Natural killer cell (primary cell): ENCODE results near the gene PXDN. TPM values are rescaled to one million over a fixed set of nuclear protein-coding genes. Genes with fewer than 3 reads are reported as not detected.

Experiments used
- ATAC-seq, 3 donors: fragments of 150-1000 bp in 2 of 3; fragments of 200-7000 bp in 1 of 3; cut with Tn5 transposase; 1 replicate in 1 of 3; 2 replicates in 2 of 3; pipeline ENCODE4 v1.10.0; 2021; ENCODE audit warnings: mild to moderate bottlenecking in 2 of 3, moderate library complexity in 2 of 3
- DNase-seq, 2 donors: peaks; one replicate each; pipeline versions ENCODE4 v3.0.0 to v3.0.0-alpha.2; 2013 to 2021; ENCODE audit warnings: mixed read lengths in 1 of 2
- H3K27ac ChIP-seq: one replicate; pipeline ENCODE4 v1.5.1; 2013; ENCODE audit warnings: mild to moderate bottlenecking, low read length
- H3K27me3 ChIP-seq: one replicate; pipeline ENCODE4 v1.6.1; 2013; ENCODE audit warnings: low read length; ENCODE audit not compliant: control insufficient read depth, insufficient read depth
- H3K36me3 ChIP-seq: one replicate; pipeline ENCODE4 v1.6.1; 2013; ENCODE audit warnings: low read length; ENCODE audit not compliant: control insufficient read depth, insufficient read depth
- H3K4me1 ChIP-seq: one replicate; pipeline ENCODE4 v1.6.1; 2013; ENCODE audit warnings: low read length; ENCODE audit not compliant: control insufficient read depth, insufficient read depth
- H3K4me3 ChIP-seq: one replicate; pipeline ENCODE4 v1.5.1; 2013; ENCODE audit warnings: low read length
- H3K9me3 ChIP-seq: one replicate; pipeline ENCODE4 v1.6.1; 2013; ENCODE audit warnings: low read length; ENCODE audit not compliant: control insufficient read depth, insufficient read depth
- H3K27ac Mint-ChIP-seq, 2 donors: one replicate each; pipeline ENCODE4 v1.8.0; 2022; ENCODE audit warnings: mild to moderate bottlenecking in 2 of 2, mixed read lengths in 2 of 2, moderate library complexity in 1 of 2
- H3K27me3 Mint-ChIP-seq, 2 donors: one replicate each; pipeline ENCODE4 v1.8.0; 2022; ENCODE audit warnings: low read depth in 2 of 2, mixed read lengths in 2 of 2
- H3K36me3 Mint-ChIP-seq: one replicate; pipeline ENCODE4 v1.8.0; 2022; ENCODE audit warnings: mixed read lengths
- H3K4me1 Mint-ChIP-seq, 2 donors: one replicate each; pipeline ENCODE4 v1.8.0; 2022; ENCODE audit warnings: mixed read lengths in 2 of 2
- H3K4me3 Mint-ChIP-seq: one replicate; pipeline ENCODE4 v1.8.0; 2022; ENCODE audit warnings: mild to moderate bottlenecking, moderate library complexity, mixed read lengths
- H3K9me3 Mint-ChIP-seq, 2 donors: one replicate each; pipeline ENCODE4 v1.8.0; 2022; ENCODE audit warnings: mixed read lengths in 2 of 2
- CTCF ChIP-seq: fragments of 200-600 bp; IDR thresholded peaks from one replicate; pipeline ENCODE4 v1.8.0; 2022; ENCODE audit warnings: antibody characterized with exemption
- WGBS: methylation state at CpG from one replicate; pipeline ENCODE4 v1.1.7; 2013; ENCODE audit warnings: missing lambda C conversion rate; ENCODE audit not compliant: insufficient coverage; 5-methylcytosine and 5-hydroxymethylcytosine counted together
- intact Hi-C: fragments of 100-400 bp; cut with micrococcal nuclease; formaldehyde crosslinking; loops from one replicate; pipeline ENCODE4 v1.14.2; 2022
- total RNA-seq, 4 donors: library from RNA; stranded (reverse); fragments of 120-200 nt in 1 of 4; gene quantifications; one replicate each; pipeline versions ENCODE4 v1.2.3 to v1.2.4, GENCODE V29; 2013 to 2022

Gene PXDN
- total RNA-seq, 3 donors from 2014 or later (not counting 1 experiment from before 2014, with no cell fraction given) = 2.1 to 3.7 (median 2.5) TPM

GRCh38 chr2:1729242-1729641, 15.1 kb downstream of the PXDN start:
- no peak for TF ChIP-seq CTCF
- no peak for DNase-seq
- no peaks in the 10 kb centered on the region for H3K9me3 ChIP-seq
- no peak overlapping the region for H3K4me3 ChIP-seq
- H3K4me1 Mint-ChIP-seq = no peaks in the 10 kb centered on the region
- H3K4me1 ChIP-seq = no peaks in the 10 kb centered on the region
- H3K27me3 ChIP-seq = no peaks in the 10 kb centered on the region
- no peaks in the 10 kb centered on the region for H3K9me3 Mint-ChIP-seq
- WGBS = 87% methylated on average over 6 of the region's 7 CpGs
- intact Hi-C loops = no loop called here
- no peaks in the 10 kb centered on the region for H3K36me3 Mint-ChIP-seq
- ATAC-seq = no peak
- no peaks in the 10 kb centered on the region for H3K36me3 ChIP-seq
- no peak overlapping the region for H3K4me3 Mint-ChIP-seq
- H3K27me3 Mint-ChIP-seq = no peaks in the 10 kb centered on the region
- H3K27ac Mint-ChIP-seq = no peak overlapping the region
- H3K27ac ChIP-seq = no peak overlapping the region

GRCh38 chr2:1728821-1729220, 15.5 kb downstream of the PXDN start:
- no peak overlapping the region for H3K4me3 Mint-ChIP-seq
- DNase-seq = no peak
- H3K4me1 Mint-ChIP-seq = no peaks in the 10 kb centered on the region
- H3K27ac Mint-ChIP-seq = no peak overlapping the region
- Histone ChIP-seq H3K27me3 (no peaks in the 10 kb centered on the region), H3K4me1 (no peaks in the 10 kb centered on the region), H3K27ac (no peak overlapping the region), H3K36me3 (no peaks in the 10 kb centered on the region), H3K4me3 (no peak overlapping the region), H3K9me3 (no peaks in the 10 kb centered on the region)
- no peak for ATAC-seq
- no peaks in the 10 kb centered on the region for H3K36me3 Mint-ChIP-seq
- WGBS = 91% methylated on average over 14 of the region's 14 CpGs
- no peaks in the 10 kb centered on the region for H3K27me3 Mint-ChIP-seq
- no peak for TF ChIP-seq CTCF
- intact Hi-C loops = no loop called here
- H3K9me3 Mint-ChIP-seq = no peaks in the 10 kb centered on the region

DNA sequence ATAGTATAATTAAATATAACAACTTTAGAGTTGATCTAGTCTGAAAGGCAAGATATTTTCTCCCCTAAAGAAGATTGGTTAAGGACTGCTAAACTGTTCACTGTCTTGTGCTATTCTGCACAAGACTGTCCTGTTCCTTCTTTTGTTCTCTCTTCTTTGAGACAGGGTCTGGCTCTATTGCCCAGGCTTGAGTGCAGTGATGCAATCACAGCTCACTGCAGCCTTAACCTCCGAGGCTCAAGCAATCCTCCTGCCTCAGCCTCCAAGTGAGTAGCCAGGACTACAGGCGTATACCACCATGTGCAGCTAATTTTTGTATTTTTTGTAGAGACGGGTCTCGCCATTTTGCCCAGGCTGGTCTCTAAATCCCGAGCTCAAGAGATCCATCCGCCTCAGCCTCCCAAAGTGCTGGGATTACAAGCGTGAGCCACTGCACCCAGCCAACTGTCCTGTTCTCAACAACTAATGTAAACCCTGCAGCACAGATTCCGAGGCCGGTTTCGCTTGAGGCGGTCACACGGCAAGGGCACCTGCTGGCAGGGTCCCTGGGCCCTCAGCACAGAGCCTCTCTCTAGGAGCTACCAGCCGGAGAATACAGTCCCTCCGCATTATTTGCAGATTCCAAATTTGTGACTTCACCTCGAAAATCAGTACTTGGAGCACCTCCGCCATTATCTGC, 16.4 kb downstream of the PXDN start:
- H3K4me3 Mint-ChIP-seq = no peak overlapping the region
- no peak overlapping the region for H3K4me3 ChIP-seq
- intact Hi-C loops = no loop called here
- H3K27ac Mint-ChIP-seq = no peak overlapping the region
- no peak for TF ChIP-seq CTCF
- no peaks in the 10 kb centered on the region for H3K36me3 ChIP-seq
- H3K27ac ChIP-seq = no peak overlapping the region
- ATAC-seq = no peak
- 94% methylated on average over 16 of the region's 16 CpGs for WGBS
- H3K4me1 Mint-ChIP-seq = no peaks in the 10 kb centered on the region
- H3K4me1 ChIP-seq = no peaks in the 10 kb centered on the region
- no peaks in the 10 kb centered on the region for H3K36me3 Mint-ChIP-seq
- H3K27me3 ChIP-seq = no peaks in the 10 kb centered on the region
- H3K27me3 Mint-ChIP-seq = no peaks in the 10 kb centered on the region
- DNase-seq = no peak
- no peaks in the 10 kb centered on the region for H3K9me3 Mint-ChIP-seq
- H3K9me3 ChIP-seq = no peaks in the 10 kb centered on the region
